AG04449 (cell line): ENCODE data around the gene RASGRP4.

Experiments used
- CTCF ChIA-PET: fragments of 350-600 bp; formaldehyde crosslinking; extraction: SDS; loops from one replicate; lab custom pipeline; 2021; ENCODE audit warnings: antibody characterized with exemption; lab: Yijun Ruan, JAX
- POLR2A ChIA-PET: fragments of 400-600, 350-600 bp; formaldehyde crosslinking; extraction: SDS; loops from one replicate; lab custom pipeline; 2020; ENCODE audit warnings: antibody characterized with exemption, inconsistent platforms; lab: Yijun Ruan, JAX
- DNase-seq: peaks from one replicate; pipeline ENCODE4 v3.0.0-alpha.2; 2010; ENCODE audit warnings: low read depth, low spot score
- H3K4me3 ChIP-seq: 2 replicates; pipeline ENCODE4 v1.5.1; 2011; ENCODE audit warnings: low read depth, mild to moderate bottlenecking, control low read depth, low read length
- TF ChIP-seq, protein P1 (sequence below): IDR thresholded peaks from one replicate; pipeline ENCODE4 v1.5.1; 2011; ENCODE audit warnings: mild to moderate bottlenecking, moderate library complexity, low read length, control low read depth, inconsistent platforms; ENCODE audit not compliant: insufficient read depth; ENCODE audit errors: missing control alignments

The RASGRP4 gene

DNA sequence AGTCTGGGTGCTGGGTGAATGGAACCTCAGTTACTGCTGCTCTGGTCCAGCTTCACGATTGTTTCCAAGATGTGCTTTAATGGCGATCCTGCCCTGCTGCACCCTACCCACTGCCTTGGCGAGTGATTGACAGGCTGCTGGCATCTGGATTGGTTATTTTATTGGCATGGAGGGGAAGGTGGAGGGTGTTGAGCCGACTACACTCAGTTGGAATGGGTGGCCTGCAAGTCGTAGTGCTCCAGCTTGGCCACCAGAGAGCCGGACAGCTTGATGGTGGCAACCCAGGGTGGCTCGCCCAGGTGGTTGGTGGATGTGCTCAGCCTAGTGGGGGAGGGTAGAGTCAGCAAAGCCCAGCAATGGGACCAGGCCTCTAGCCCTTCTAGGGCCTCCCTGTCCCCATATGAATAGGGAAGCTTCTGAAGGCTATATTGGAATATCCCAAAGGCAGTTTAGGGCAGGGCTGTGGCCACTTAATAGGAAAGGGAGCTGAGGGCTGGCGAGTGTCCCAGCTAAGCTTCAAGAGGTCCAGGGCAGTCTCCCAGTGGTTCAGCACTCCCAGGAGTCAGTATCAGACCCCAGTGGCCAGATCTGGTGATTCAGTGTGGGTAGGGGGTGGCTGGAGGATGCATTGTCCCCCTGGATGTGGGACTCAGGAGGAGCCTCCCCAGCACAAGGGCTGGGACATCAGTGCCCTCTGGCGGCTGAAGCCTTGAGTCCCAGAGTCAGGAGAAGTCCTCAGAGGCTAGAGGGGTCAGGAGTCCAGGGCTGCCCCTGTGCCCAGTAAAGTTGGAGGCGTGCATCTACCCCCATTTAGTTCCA lies 41.6 kb downstream of the RASGRP4 start:
- POLR2A ChIA-PET, result interaction anchor here (1.2 kb wide), 1 partner anchor 10 kb away, joined by 5 read pairs; the partner anchor contains the start of gene PSMD8
- H3K4me3 ChIP-seq, result no peak overlapping the region
- CTCF ChIA-PET, result interaction anchor here (0.6 to 5.8 kb wide), 10 partner anchors 8 to 545 kb away, joined by 3 to 41 read pairs (median 3); partner anchors contain the start of genes CATSPERG, FAM98C and PSMD8
- no peak for DNase-seq
- TF ChIP-seq, protein P1, sequence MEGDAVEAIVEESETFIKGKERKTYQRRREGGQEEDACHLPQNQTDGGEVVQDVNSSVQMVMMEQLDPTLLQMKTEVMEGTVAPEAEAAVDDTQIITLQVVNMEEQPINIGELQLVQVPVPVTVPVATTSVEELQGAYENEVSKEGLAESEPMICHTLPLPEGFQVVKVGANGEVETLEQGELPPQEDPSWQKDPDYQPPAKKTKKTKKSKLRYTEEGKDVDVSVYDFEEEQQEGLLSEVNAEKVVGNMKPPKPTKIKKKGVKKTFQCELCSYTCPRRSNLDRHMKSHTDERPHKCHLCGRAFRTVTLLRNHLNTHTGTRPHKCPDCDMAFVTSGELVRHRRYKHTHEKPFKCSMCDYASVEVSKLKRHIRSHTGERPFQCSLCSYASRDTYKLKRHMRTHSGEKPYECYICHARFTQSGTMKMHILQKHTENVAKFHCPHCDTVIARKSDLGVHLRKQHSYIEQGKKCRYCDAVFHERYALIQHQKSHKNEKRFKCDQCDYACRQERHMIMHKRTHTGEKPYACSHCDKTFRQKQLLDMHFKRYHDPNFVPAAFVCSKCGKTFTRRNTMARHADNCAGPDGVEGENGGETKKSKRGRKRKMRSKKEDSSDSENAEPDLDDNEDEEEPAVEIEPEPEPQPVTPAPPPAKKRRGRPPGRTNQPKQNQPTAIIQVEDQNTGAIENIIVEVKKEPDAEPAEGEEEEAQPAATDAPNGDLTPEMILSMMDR, result peak; percentile 61

DNA sequence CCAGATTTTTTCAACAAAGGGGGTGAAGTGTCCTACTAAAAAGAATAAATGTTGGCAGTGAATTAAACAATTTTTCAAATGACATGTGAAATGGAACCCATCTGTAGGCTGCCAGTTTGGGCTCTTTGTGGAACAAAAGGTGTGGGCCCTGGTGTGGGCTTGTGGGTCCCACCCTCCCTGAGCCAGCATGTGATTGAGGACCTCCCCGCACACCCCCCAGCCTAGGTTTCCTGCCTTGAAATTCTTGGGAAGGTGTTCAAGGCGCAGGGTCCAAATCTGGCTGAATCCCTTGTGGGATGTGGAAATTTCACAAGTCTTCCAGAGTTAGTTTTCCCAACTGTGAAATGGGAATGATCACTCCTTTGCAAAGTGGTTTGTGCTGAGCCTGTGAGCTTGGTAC lies 42.3 kb downstream of the RASGRP4 start:
- ChIA-PET CTCF (interaction anchor here (0.6 to 5.8 kb wide), 7 partner anchors 8 to 156 kb away, joined by 3 to 41 read pairs (median 3); partner anchors contain the start of genes CATSPERG, FAM98C and PSMD8), POLR2A (interaction anchor here (1.2 kb wide), 1 partner anchor 9 kb away, joined by 5 read pairs; the partner anchor contains the start of gene PSMD8)

DNA sequence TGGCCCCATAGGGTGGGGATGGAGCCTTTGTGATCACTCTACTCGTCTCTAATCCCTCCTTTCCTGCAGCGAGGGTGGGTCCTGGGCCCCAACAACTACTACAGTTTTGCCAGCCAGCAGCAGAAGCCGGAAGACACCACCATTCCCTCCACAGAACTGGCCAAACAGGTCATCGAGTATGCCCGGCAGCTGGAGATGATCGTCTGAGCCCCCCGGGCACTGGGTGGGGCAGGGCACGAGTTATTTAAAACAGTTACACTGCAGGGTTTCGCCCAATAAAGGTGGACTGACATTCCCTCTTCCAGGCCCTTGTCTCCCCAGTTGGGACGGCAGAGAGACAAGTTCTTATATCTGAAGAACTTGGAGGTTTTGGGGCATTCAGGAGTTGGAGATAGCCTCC lies 42.8 kb downstream of the RASGRP4 start:
- POLR2A ChIA-PET, result no interaction called here
- TF ChIP-seq, protein P1, result no peak
- no peak for DNase-seq
- no peak overlapping the region for H3K4me3 ChIP-seq
- CTCF ChIA-PET, result interaction anchor here (1.6 to 5.8 kb wide), 2 partner anchors 7 to 149 kb away, joined by 6 to 41 read pairs; partner anchors contain the start of gene PSMD8

More for the DNA sequence above, 42.3 kb downstream of the RASGRP4 start:
- no peak for DNase-seq
- H3K4me3 ChIP-seq, result no peak overlapping the region
- TF ChIP-seq, protein P1, result no peak

DNA sequence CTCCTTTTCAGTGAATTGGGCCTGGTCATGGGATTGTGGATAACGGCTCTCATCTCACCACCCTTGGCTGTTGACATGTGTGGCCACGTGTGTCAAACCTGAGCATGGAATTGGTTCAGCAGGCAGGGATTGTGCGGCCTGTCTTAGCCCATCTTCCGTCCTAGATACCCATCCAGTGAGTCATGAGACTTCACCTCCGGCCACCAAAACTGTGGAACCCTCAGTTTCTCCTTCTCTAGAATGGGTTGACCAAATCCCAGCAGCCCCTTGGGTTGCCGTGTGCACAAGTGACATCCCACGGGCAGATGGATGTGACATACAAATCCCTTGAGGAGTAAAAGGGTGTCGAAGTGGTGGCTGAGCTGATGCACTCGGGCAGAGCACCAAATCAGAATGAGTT lies 44.9 kb downstream of the RASGRP4 start:
- no peak for DNase-seq
- ChIA-PET CTCF (interaction anchor here (1.4 to 2.2 kb wide), 3 partner anchors 22 to 482 kb away, joined by 4 to 9 read pairs (median 6); partner anchors contain the start of gene FAM98C), POLR2A (no interaction called here)
- TF ChIP-seq, protein P1, result no peak
- H3K4me3 ChIP-seq, result no peak overlapping the region

DNA sequence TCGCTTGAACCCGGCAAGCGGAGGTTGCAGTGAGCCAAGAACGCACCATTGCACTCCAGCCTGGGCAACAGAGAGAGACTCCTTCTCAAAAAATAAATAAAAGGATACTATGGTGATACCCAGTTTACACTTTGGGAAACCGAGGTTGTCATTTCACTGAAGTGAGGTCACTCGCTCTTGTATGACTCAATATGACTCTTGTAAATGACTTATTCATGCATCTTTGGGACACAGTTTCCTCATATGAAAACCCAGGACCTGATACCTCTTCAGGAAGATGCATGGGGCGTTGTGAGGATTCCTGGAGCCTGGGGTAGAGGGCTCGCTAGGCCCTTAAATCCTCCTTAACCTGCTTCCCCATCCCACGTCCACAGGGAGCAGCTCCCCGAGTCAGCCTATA lies 47.2 kb downstream of the RASGRP4 start:
- ChIA-PET POLR2A (interaction anchor here (3.9 kb wide), 1 partner anchor 10 kb away, joined by 26 read pairs; the partner anchor contains the start of genes GGN and SPRED3), CTCF (interaction anchor here (1.2 to 5.3 kb wide), 3 partner anchors 7 to 154 kb away, joined by 4 to 41 read pairs (median 6); partner anchors contain the start of gene GGN)
- no peak overlapping the region for H3K4me3 ChIP-seq
- DNase-seq, result no peak
- TF ChIP-seq, protein P1, result no peak
